DMS53 (cell line): ENCODE data around the gene UBE2G2.
A peak's percentile ranks its signal among the peaks of the same experiment; 100 is the strongest.

ENCODE experiments used
- DNase-seq: peaks from one replicate; lab custom pipeline; 2025; lab: John Stamatoyannopoulos, UW

The UBE2G2 gene

DNA sequence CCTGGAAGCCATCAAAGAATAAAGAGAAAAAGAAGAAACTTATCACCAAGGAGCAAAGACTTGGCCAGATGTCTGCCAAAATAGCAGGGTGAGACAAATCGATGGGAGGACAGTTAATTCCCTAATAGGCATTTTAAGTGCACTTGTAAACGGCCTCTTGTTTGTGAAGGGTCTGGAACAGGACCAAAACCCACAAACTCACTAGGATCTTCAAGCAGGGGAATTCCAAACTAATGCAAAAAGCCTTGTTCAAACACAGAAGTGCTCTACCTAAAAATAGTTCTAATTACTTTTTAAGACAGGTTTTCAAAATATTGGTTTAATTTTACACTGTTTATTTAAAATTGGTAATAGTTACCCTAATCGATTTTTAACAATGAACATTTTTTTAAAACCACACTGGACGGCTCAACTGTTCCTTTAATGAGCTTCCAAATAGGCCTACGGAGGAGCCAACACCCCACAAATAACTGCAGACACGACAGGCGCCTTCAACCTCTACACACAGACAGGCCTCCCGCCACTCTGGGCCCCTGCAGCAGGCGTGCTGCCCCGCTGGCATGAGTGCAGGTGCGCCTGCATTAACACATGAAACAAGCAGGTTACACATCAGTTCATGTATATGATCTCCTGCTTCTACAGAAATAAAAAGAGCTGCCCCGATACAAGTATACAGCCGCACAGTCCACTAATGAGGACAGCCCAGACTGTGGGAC is 15.8 kb downstream of the UBE2G2 start:
- peak; percentile 45 for DNase-seq

DNA sequence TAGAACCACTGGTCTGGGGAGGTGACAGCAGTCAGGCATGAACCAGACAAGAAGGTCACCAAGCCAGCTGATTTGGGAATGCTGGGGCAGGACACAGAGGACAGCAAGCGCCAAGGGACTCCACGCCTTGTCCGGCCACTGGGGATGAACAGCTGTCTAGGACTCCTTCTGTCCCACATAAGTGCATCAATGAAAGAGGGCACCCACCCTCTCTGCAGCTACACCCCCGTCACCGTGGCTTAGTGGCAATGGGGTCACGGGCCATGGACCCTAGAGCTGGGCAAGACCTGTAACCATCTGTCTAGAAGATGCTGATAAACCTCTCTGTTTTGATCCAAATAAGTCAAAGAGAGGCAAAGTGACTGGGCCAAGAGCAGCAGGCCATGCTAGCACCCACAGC is 16.8 kb downstream of the UBE2G2 start:
- no peak for DNase-seq

DNA sequence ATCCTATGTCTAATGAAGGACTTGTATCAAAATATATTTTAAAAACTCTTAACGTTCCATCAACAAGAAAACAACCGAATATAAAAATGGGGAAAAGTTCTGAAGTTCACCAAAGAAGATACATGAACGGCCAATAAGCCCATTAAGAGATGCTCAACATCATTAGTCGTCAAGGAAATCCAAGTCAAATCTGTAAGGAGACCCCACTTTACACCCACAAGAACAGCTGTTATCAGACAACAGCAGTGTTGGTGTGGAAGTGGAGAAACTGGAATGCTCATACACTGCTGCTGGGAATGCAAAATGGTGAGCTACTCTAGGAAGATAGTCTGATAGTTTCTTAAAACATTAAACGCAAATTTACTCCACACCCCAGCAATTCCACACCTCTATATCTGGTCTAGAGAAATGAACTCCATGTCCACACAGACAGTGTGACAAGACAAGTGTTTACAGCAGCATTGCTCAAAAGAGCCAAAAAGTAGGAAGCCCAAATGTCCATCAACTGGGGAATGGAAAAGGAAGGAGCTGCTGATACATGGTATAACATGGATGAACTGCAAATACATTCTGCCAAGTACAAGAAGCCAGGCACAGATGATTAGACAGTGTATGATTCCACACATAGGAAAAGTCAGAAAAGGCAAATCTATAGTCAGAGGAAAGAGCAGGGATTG is 18.5 kb downstream of the UBE2G2 start:
- DNase-seq: no peak

DNA sequence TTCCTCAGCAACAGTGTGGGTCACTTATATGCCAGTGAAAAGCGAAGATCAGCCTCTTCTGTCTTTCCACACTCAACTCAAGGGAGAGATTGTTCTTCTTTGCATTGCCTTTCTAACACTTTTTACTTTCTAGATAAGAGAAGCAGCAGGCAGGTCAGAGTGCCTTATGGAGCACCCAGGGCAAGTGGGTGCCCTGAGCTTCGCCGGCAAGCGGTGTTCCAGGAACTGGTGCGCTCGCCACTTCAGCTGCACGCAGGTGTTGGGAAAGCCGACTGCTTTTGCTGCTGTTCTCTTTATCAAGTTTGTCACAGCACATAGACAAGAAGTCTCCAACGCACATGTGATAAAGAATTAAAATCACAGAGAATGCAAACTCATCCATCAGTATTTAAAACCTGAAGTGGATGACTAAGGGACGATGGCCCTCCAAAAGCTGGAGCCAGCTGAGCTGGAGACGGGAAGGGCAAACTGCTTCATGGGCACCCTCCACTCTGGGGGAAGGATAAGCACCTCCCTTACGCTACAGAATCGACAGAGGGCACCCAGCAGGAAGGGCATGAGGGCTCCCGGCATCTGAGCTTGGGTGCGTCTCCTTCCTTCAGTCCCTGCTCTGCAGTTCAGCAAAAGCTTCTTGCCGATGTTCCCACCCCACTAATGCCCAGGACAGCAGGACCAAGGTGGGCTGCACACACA is 20.7 kb downstream of the UBE2G2 start:
- no peak for DNase-seq

DNA sequence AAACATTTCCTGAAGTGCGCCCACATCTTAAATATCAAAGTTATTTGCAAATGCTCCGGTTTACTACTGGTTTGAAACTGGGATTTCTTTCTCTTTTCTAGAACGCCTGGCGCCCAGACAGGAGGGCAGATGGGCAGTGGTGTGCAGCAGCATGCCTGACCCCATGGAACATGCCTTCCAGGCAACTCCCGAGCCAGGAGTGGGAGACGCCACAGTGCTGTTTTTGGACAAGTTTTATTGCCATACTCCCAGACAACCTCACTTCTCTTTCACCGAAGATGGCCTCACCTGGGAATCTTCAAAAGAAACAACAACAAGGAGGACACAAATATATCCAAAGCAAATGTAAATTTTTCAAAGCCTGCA is 21.5 kb downstream of the UBE2G2 start:
- DNase-seq: no peak

DNA sequence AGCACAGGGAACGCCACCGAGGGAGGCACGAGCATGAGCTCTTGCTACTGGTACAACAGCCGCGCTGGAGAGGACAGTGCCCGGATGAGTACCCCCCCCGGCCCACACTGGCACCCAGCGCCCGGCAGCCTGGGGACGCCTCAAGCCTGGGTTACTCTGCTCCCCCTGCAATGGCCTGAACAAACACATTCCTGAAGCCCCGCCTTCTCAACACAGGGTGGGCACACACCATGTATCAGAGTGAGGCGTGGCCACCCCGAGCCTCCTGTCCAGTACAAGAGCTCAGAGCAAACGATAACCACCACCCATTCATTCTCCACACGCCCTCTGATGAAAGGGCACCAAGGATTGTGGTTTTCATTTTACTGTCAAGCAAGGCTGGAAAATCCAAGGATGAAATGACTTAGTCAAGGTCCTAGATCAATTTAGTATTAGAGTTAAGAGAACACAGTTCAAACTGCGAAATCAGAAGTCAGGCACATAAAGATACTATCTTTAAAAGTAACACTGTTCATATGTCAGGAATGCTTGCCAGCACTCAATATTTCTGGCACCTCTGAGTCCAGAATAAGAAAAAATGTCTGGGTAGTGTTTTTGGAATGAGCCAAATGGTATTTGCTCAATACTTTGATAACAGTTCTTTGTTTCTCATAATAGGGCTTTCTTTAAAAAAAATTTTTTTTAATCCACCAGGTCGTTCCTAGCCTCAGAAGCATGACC is 22.0 kb downstream of the UBE2G2 start:
- DNase-seq: no peak

DNA sequence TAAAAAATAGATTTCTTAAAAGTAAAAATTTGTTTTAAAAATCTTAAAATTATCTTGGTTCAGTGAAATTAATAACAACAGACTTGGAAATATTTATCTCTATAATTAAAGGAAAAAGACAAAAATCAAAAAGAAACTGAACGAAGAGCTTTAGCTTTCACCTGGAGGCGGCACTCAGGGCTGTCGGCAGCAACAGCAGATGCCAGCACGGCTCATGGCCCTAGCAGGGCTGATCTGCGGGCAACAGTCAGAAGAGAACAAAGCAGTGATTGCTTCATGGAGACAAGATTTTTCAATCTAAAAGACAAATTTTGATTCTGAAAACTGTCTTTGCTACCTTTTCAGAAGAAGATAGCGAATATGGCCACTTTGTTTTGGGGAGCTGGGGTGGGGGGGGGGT is 22.6 kb downstream of the UBE2G2 start:
- DNase-seq: no peak

DNA sequence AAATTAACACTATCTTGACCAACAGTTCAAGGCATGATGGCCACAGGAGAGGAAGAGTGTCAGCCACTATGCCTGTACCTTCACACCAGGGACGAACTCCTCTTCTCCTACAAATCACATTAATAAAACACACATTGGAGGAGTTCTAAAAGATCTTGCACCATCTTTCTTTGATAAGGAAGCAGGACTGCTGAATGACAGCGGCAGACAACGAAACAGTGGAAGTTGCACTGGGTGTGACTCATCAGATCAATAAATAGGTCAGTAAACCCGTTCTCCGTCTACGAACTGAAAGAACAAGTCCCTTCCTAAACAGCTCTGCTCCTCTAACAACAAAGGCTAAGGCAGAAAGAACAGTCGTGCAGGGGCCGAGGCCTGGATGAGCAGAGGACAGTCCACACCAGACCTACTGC is 23.1 kb downstream of the UBE2G2 start:
- peak; percentile 78 for DNase-seq

DNA sequence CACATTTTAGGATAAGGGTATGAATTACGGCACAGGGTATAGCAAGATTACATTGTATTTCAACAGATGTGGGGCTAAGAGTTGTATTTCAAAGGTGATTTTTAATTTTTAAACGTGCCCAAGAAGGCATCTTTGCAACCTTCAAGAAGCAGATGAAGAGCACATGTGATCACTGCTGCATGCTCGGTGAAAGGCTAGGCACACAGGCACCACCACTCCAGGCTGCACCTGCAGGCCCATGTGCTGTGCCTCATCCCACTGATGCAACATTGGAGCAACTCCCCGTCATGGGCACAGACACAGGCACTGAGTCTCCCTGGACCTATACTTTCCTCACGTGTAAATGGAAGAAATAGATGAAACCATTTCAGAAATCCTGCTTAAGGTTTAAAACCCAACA is 23.5 kb downstream of the UBE2G2 start:
- DNase-seq: peak; percentile 62

DNA sequence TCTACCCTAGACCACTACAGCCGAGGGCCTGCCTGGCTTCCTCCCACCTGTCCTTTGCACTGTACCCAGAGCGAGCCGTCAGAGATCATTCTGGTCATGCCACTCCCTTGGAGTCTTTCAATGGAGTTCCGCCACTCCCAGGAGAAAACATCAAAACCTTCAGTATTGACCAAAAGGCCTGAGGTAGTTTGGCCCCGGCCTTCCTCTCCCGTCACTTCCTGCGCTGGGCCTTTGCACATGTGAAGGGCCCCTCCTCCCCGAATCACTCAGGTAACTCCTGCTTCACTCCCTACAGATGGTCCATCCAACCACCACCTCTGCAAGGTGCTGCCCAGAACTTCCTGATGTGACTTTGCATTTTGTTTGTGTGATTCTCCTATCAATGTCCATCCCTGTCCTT is 26.6 kb downstream of the UBE2G2 start:
- DNase-seq: no peak

DNA sequence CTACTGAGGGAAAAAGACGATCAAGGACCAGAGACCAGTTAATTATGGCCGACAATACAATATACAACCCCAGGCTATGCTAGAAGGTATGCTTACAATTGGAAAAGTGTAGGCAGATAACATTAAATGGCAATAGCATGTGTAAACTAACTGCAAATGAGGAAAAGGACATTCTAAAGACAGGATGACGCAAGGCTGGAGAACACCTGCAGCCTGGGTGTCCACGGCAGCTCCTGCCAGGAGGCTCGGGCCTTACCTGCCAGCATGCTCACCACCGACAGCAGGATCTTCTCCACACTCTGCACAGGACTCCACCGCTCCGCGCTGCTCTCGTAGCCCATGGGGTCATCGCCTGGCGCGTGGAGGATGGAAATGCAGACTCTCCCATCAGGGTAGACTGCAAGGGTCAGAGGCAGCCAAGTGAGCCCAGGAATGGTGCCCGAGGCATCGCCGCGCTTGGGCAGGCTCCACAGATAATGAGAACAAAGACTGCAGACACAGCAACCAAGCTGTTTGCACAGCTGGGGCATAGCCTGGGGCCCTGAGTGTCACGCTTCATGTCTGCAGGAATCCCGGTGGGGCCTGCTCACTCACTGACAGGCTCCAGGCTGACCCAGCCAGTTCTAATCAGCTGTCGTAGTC is 28.2 kb downstream of the UBE2G2 start:
- peak; percentile 93 for DNase-seq

DNA sequence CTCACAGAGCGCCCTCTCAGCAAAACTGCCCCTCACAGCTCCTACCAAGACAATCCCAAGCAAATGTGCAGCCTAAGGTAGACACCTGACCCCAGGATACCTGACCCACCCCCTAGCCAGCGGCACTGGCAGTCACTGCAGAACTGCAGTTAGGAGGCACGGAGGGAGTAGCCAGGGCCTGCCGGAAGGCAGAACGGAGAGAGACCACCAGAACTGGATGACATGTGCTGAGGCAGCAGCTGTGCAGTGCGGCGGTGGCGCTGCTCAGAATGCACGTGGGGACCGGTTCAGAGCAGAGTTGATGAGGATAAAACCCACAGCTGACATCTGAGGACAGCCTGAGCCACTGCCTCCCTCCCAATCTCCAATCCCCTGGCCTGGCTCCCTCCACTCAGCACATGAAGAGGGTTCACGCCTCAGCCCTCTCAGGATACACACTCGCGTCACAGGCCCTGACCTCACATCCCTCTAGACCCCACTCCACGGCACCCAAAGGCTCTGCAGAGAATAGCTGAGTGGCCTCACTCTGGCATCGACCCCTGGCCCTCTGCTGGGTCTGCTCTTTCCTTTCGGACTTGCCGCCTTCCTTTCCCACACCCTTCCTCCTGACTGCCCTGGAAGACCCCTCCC is 29.6 kb downstream of the UBE2G2 start:
- DNase-seq: no peak

DNA sequence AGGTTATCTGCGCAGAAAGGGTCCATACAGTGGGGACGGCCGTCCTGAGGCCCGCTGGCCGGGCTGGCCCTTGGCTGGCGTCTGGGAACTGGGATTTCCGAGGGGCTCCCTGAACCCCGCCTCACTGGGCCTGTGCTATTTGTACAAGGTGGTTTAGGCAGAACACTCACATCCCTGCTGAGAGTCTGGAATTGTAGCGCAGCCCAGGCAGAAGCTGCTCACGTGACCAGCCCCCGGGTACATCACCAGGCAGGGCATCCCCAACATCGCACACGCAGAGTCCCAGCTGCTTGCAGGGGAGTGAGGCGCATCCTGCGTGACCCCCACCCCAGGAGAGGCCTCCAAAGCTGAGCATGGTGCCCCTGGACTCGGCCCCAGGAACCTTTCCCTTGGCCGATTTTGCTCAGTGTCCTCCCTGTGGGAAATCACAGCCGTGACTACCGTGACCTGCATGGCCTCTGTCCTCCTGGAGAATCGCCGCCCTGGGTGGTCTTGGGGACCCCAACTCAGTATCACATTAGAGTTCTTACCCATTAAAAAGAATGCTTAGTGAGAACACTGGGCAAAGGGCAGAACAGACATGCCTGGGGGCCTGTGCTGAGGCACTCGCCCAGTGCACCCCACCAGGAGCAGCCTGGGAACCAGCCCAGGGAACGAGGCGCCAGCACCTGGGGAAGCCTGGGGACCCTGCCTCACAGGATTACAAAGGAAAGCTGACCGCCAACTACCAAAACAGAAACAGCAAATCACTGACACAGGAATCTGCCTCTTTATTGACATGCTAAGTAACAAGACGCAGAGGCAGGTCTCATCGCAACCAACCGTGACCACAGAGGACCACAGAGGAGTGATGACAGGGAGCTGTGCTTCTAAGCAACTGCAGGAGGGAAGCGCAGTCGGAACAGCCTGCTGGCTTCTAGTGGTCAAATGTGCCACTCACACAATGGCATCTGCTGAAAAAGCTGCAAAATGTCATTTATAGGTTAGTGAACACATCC is 33.5 kb downstream of the UBE2G2 start:
- DNase-seq: no peak

DNA sequence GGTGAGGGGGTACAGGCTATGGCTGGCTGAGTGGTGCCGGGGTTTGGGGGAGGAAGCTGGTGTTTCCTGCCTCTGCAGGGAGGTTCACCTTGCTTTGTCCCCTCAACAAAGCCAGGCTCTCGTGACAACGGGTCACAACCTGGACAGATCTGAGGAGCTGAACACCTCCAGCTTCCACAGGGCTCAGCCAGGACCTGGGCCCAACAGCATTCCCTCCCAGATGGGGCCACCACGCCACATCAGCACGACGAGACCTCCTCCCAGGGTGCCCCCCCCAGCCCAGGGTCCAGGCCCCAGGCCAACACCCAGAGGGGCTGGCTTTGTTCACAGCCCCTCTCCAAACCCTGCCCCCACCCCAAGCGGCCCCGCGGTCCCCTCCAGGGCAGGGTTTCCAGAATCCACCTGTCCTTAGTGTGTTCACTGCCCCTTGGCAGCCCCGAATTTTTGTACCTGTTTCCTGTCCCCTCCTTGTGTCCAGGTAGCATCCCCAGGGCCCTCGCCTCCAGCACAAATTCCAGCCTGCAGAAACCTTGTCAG is 34.7 kb downstream of the UBE2G2 start:
- DNase-seq: peak; percentile 6

DNA sequence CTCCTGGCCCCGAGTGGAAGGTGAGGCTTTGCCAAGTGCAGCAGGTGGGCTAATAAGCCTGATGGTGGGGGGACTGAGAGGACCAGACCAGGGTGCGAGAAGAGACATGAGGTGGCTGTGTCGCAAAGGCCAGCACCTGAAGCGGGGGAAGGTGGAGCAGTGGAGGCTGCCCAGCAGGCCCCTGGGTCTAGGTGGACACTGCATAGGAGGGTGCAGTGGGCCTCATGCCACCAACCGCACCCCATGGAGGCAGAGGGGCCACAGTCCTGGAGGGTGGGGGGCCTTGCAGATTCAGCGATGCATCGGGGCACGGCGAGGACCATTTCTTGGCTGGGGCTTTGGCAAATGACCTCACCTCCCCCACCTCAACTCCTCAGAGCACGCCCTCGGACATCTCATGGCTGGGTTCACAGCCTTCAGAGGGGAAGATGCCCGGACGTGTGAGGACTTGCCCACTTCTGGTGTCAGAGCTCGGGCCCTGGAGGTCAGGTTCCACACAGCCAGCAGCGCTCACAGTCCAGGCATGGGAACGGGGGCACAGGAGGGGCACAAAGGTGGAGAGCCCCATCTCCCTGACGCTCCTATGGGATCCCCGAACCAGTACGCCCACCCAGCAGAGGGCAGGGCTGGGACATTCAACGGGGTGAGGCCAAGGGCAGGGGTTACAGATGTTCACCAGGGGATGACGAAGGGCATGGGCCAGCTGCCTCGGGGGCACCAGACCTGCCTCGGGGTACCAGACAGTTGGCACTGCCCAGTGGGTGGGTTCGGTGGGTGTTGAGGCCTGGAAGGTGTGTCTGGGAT is 35.4 kb downstream of the UBE2G2 start:
- no peak for DNase-seq

DNA sequence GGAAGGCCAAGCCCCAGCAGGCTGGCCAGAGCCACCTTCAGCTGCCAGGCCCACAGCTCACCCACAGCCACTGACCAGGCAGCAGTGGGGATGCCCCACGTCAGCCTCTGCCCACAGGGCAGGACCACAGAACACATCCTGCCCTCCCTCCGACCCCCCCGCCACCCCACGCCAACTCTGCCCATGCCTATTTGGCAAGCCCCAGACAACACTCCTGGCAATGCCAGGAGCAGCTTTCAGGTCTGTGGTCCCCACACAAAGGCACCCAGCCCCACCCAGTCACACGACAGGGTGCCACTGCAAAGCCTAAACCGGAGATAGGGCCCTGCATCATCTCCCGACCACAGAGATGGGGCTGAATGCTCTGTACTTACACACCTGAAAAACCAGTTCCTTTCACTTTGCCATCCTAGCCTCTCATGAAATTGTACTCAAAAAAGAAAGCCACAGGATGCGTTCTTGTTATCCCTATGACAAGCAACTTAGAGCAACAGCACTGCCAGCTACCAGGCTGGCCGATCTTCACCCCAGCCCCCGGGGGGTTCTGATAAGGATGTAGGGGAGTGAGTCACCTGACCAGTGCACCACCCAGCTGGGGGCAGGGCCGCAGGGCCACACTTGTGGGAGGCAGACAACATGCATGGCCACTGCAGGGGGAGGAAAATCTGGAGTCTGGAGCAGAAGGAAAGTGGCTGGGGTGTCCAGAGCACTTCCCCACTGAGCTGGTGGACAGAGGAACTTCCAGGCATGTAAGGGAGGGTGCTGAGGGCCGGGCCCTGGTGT is 36.2 kb downstream of the UBE2G2 start:
- peak; percentile 75 for DNase-seq

DNA sequence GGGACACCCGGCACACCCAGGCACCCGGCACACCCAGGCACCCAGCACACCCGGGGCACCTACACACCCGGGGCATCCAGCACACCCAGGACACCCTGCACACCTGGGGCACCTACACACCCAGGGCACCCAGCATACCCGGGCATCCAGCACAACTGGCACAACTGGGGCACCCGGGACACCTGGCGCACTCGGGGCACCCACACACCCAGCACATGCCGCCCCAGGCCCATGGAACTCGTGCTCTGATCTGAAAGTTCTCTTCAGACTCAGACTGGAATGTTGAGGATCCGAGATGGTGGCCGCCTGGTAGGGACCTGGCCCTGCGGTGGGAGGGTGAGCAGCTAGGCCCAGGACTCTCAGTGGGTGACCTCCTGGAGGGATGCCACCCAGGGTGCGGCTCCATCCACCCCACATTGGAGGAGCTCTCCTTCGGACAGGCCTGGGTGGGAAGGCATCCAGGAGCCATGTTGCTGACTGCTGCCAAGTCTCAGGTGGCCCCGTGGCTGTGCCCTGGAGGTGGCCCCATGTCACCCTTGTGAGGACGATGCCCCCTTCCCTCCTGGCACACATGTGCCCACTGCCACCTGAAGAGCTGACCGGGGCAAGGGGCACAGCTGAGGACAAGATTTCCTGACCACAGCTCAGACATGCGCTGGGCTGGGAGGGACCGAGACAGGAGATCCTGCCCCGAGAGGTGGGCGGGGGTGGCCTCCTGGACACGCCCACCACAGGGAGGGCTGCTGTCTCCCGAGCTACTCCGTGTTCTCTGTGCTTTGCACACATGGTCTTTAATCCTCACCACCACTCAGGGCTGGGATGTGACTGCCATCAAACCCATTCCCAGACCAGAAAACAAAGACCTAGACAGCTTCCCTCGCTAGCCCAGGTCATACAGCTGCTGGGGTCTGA is 37.0 kb downstream of the UBE2G2 start:
- peak; percentile 25 for DNase-seq
